GM21737 (cell line): ENCODE measurements around the gene ZNF484.
"Not testable (repeated sequence)": the region's sequence is repeated elsewhere in the genome, so short reads cannot be mapped to it uniquely, and the experiment has no call there.

Experiments used
- ATAC-seq: cut with Tn5 transposase; IDR thresholded peaks from one replicate; pipeline ENCODE4 v1.9.1; 2021; ENCODE audit warnings: mild to moderate bottlenecking, moderate library complexity; ENCODE audit not compliant: unreplicated experiment

ZNF484 gene

DNA sequence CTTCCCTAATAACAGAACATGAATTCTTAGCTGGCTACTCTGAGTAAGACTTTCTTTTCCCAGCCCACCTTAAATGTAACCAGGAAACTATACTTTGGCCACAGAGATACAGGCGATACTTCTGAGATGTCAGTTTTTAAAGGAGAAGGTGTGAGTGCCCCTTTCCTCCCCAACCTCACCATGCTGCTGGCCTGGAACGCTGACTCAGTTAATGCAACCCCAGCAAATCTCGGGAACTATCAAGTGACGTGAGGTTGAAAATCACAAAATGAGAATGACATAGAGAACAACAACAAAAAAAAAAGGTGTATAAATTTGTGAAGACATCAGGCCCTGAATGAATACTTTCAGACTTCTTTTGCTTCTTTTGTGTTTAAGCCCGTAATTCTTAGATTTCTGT lies 13.7 kb downstream of the ZNF484 start:
- ATAC-seq = no peak

- ATAC-seq = no peak
Measured at GRCh38 chr9:92860867-92861266, 17.0 kb downstream of the ZNF484 start.

DNA sequence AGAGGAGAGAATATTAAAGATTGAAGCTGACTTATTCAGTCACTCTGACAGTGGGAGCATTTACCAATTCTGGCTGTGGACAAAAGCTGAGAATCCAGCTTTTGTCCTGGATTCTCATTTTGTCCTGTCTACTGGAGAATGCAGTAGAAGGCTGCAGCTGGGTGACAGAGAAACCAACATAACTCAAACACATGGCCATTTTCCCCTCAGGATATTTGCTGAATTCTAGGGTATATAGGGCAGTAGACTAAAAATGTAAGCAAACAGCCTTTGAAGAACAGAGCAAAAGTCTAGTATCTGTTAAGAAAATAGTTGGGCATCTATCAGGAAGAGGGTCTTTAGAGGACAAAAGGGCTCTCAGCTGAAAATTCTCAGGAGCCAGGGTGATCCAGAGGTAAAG lies 20.6 kb downstream of the ZNF484 start:
- ATAC-seq = no peak

GRCh38 chr9:92853716-92854115 lies 24.1 kb downstream of the ZNF484 start:
- ATAC-seq = no peak

DNA sequence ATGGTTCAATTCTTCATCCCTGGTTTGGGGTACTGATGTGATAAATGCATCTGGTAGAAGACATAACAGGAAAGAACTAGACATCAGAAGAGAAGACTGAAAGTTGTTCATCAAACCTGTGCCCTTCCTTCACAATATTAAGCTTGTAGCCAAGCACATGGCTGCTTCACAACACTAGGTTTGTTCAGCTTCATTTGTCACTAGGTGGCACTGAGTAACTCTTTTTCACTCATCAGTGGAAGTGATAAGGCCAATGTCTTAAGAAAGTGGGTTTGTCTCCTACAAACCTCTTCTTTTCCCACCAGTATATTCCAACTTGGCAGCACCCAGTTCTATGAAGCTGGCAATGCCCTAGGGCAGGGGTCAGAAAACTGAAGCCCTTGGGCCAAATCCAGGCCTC lies 26.9 kb downstream of the ZNF484 start:
- no peak for ATAC-seq

DNA sequence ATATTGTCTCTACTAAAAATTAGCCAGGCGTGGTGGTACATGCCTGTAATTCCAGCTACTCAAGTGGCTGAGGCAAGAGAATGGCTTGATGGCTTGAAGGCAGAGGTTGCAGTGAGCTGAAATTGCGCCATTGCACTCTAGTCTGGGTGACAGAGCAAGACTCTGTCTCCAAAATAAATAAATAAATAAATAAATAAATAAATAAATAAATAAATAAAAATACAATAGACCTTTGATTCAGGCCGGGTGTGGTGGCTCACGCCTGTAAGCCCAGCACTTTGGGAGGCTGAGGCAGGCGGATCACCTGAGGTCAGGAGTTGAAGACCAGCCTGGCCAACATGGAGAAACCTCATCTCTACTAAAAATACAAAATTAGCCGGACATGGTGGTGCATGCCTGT lies 29.1 kb downstream of the ZNF484 start:
- ATAC-seq = not testable (repeated sequence)

DNA sequence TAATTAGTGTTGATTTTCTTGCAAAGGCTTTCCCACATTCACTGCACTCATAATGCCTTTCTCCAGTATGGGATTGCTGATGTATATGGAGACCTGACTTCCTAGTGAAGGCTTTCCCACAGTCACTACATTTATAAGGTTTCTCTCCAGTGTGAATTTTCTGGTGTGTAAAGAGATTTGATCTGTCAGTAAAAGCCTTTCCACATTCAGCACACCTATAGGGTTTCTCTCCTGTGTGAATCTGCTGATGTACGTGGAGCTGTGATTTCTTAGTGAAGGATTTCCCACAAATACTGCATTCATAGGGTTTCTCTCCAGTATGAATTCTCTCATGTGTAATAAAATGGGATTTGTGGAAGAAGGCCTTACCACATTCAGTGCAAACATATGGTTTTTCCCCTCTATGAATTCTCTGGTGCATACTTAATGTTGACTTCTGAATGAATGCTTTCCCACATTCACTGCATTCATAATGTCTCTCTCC lies 31.1 kb downstream of the ZNF484 start:
- ATAC-seq = no peak

- not testable (repeated sequence) for ATAC-seq
Measured at GRCh38 chr9:92838411-92838810, 39.4 kb downstream of the ZNF484 start.

DNA sequence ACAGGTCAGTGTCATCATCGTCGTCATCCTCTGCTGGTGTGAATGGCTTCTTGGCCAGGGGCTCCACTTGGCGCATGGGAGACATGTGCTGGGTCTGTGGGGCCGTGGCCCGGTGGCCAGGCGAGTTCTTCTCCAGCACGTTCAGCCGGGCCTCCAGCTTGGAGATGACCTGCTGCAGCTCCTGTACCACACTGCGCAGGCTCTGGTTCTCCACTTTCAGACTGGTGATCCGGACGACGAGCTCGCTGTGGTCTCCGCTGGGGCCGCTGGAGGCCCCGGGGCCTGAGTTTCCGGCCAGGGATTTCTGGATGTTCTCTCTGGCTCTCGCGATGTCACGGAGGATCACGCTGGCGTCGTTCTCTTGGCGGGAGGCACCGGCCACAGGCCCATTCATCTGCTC lies 40.6 kb downstream of the ZNF484 start:
- ATAC-seq = no peak

DNA sequence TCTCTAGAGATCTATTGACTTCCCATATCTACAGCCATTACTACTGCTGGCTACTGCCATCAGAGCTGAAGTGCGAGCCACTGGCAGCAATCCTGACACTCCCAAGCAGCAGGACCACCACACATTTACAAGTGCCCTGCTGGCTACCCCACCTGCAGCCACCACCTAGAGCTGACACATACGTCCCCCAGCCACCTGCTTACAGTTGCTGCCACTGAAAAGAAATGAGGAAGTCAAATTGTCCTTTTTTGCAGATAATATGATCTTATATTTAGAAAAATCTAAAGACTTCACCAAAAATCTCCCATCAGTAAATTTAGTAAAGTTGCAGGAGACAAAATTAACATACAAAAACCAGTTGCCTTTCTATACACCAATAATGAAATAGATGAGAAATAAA lies 48.4 kb downstream of the ZNF484 start:
- ATAC-seq = no peak

DNA sequence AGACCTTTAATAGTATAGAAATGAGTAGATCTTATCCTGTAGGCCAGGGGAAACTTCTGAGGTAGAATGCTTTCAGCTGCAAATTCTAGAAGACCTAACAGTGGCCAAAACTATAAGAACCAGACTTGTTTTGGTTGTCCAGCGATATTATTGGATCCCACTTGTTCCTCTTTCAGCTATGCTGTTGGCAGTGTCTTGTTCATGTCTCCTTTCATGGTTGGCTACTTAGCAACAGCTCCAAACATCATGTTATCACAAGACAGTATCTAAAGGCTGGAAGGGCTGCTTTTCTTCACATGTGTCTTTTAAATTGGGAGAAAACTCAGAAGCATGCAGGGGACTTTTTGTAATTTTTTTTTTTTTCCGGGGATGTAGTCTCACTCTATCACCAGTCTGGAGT lies 52.8 kb downstream of the ZNF484 start:
- not testable (repeated sequence) for ATAC-seq

GRCh38 chr9:92820964-92821363 lies 56.9 kb downstream of the ZNF484 start:
- no peak for ATAC-seq

DNA sequence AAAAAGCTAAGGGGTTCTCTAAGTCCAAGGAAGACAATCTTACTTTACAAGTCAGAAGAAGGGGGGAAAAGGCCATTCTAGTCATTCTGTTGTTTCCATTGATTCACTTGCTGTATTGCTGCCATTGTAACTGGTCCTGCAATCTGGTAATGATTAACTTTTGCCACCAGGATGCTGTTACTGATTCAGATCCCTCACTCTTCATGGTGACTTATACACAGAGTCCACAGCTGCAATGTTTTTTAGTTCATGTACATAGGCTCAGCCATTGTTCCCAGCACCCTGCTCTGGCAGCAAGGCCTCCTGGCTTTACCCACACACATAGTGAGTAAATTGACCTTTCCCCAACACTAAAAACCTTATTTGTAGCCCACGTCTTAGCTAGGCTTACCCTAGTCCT lies 57.9 kb downstream of the ZNF484 start:
- not testable (repeated sequence) for ATAC-seq

DNA sequence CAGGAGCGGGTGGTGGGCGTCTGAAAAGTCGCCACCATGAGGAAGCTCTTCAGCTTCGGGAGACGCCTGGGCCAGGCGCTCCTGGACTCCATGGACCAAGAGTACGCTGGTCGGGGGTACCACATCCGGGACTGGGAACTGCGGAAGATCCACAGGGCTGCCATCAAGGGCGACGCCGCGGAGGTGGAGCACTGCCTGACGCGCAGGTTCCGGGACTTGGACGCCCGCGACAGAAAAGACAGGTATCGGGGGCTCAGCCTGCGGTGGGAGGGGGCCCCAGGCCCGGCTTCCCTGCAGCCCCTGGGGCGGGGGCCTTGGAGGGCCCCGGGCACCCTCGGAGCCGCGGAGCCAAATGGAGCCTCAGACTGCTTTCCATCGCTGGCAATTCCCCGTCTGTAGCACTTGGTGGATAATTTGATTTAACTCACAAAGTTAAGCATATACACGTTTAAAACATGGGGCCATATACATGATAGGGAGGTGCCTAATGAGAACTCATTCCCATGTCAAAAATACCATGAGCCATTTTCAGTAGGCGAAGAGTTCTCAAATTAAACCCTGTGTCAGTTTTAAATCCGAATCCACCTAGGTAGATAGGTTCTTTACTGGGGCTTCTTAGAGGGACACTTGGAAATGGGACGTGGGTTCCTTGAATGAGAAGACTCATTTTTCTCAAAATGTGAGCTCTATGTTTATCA lies 68.1 kb downstream of the ZNF484 start:
- ATAC-seq = not testable (repeated sequence)

GRCh38 chr9:92808726-92809451 lies 68.9 kb downstream of the ZNF484 start:
- no peak for ATAC-seq

DNA sequence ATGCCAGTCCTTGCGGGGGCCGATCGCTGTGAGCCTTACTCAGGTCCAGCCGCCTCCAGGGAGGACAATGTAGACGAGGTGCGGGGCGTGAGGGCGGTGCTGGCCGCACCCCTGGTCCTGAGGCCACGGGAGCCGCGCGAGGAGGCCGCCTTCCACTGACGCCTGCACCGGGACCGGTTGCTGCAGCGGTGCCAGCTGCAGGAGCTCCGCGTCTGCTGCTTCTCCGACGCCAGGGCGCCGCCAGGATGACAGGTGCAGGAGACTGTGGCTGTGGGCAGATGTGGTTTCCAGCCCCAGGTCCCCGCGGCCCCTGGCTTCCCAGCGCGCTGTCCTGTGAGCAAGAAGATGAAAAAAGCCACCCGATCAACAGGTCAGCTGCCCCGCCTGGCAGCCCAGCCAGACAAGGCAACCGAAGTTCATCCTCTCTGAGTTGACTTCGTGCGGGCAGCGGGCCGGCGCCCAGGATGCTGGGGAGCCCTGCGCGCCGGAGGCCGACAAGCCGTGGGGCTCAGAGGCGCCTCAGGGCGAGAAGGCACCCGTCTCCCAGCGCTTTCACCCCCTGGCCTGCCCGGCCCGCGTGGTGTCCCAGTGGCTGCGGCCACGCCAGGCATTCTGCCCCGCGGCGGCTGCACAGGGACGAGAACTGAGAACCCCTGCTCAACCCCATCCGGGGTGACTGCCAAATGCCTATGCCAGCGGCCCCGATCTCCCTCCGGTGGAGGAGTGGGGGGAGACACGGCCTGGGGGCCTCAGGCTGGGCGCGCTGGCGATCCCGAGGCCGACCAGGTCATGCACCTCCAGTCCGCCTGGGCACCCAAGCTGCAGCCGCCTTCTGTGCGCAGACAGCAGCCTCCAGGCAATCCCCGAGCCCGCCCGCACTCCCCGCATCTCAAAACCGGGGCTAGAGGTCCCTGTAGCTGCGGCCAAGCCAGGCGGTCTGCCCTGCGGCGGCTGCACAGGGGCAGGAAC lies 69.8 kb downstream of the ZNF484 start:
- ATAC-seq = no peak

GRCh38 chr9:92807031-92807756 lies 70.6 kb downstream of the ZNF484 start:
- no peak for ATAC-seq

DNA sequence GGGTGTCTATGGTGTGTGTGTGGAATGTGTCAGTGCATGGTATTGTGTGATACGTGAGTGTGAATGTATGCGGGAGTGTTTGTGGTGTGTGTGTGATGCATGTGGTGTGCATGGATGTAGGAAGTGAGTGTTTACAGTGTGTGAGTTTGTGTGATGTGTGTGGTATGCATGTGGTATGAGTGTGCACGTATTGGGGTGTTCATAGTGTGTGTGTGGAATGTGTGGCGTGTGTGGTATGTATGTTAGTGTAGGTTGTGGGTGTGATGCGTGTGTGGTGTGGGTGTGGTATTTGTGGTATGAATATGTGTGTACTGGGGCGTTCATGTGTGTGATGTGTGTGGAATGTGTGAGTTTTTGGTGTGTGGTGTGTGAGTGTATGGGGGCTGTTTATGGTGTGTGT lies 73.1 kb downstream of the ZNF484 start:
- no peak for ATAC-seq

DNA sequence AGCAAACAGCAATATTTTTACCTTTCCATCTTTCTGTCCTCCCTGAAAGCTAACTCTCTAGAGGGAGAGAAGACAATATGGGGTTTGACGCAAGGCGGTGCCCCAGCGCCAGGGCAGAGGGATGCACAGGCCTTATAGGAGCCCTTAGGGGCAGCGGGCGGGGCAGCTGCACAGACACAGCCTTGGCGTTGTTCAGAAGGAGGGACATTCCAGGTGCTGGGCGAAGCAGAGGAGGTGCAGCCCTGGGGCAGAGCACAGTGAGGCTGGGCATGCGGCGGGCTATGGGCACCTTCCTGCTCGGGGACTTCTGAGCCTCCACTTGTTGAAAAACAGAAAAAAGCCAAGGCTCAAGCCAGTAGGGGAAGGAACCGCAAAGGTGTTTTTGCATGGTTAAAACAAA lies 79.5 kb downstream of the ZNF484 start:
- ATAC-seq = no peak

GRCh38 chr9:92796337-92796804 lies 81.5 kb downstream of the ZNF484 start:
- ATAC-seq = not testable (repeated sequence)
